Fibroblast of pulmonary artery (primary cell): ENCODE results near the gene TAGAP.
A peak's percentile ranks its signal among the peaks of the same experiment; 100 is the strongest.
"Not testable (repeated sequence)": the region's sequence is repeated elsewhere in the genome, so short reads cannot be mapped to it uniquely, and the experiment has no call there.

Experiments
- DNase-seq: peaks from one replicate; pipeline ENCODE4 v3.0.0-alpha.2; 2010; ENCODE audit warnings: low read depth
- H3K4me3 ChIP-seq: replicated peaks from 2 replicates; pipeline ENCODE4 v1.5.1; 2011; ENCODE audit warnings: low read depth, mild to moderate bottlenecking, control low read depth, low read length, moderate library complexity
- TF ChIP-seq, protein P1 (sequence below): IDR thresholded peaks from 2 replicates; pipeline ENCODE4 v1.5.1; 2011; ENCODE audit warnings: mild to moderate bottlenecking, control low read depth, low read length, inconsistent platforms; ENCODE audit errors: missing control alignments

TAGAP gene

DNA sequence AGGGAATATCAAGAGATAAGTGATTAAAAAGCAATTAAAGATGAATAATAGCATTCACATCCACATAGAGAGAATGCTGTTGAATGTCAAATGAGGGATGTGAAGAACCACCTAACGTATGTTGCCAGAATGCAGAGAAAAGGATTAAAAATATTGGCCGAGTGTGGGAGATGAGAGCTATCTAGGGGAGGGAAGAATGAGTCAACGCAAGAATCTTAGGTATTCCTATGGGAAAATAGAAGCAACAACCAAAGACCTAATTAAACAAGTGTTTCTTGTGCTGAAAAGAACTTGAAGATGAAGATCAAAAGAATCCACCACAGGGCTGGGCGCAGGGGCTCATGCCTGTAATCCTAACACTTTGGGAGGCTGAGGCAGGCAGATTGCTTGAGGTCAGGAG, 32.6 kb downstream of the TAGAP start:
- peak; percentile 55 for DNase-seq
- TF ChIP-seq, protein P1, sequence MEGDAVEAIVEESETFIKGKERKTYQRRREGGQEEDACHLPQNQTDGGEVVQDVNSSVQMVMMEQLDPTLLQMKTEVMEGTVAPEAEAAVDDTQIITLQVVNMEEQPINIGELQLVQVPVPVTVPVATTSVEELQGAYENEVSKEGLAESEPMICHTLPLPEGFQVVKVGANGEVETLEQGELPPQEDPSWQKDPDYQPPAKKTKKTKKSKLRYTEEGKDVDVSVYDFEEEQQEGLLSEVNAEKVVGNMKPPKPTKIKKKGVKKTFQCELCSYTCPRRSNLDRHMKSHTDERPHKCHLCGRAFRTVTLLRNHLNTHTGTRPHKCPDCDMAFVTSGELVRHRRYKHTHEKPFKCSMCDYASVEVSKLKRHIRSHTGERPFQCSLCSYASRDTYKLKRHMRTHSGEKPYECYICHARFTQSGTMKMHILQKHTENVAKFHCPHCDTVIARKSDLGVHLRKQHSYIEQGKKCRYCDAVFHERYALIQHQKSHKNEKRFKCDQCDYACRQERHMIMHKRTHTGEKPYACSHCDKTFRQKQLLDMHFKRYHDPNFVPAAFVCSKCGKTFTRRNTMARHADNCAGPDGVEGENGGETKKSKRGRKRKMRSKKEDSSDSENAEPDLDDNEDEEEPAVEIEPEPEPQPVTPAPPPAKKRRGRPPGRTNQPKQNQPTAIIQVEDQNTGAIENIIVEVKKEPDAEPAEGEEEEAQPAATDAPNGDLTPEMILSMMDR = no peak
- no peak overlapping the region for H3K4me3 ChIP-seq

DNA sequence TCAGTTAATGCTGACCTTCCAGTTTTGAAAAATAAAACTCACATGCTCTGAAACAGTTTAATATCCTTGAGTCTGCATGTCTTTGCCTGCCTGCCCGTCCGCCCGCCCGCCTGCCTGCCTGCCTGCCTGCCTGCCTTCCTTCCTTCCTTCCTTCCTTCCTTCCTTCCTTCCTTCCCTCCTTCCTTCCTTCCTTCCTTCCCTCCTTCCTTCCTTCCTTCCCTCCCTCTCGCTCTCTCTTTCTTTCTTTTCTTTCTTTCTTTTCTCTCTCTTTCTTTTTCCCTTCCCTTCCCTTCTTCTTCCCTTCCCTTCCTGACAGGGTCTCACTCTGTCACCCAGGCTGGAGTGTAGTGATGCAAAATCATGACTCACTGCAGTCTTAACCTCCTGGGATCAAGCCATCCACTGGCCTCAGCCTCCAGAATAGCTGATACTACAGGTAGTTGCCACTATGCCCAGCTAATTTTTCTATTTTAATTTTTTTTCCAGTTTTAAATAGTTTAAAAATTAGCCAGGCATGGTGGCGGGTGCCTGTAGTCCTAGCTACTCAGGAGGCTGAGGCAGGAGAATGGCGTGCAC, 34.7 kb downstream of the TAGAP start:
- H3K4me3 ChIP-seq = not testable (repeated sequence)
- DNase-seq = peak; percentile 8

DNA sequence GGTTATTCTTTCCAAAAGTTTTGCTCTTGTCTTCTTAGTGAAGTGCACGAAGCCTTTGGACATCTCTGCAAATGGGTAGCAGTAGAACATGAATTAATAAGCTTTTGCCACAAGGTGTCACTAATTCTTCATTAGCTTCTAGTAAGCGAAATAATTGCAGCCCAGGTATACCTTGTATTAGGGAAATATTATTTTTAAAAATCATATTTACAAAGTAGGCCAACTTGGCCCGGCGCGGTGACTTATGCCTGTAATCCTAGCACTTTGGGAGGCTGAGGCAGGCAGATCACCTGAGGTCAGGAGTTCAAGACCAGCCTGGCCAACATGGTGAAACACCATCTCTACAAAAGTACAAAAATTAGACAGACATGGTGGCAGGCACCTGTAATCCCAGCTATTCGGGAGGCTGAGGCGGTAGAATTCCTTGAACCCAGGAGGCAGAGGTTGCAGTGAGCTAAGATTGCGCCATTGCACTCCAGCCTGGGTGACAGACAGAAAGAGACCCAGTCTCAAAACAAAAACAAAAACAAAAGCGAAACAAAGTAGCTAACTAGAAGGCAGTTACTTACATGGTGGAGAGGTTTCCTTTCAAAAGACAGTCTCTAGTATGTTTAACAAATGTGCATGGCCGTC, 36.0 kb downstream of the TAGAP start:
- DNase-seq = peak; percentile 58
- TF ChIP-seq, protein P1 = peak; percentile 42
- H3K4me3 ChIP-seq = no peak overlapping the region

DNA sequence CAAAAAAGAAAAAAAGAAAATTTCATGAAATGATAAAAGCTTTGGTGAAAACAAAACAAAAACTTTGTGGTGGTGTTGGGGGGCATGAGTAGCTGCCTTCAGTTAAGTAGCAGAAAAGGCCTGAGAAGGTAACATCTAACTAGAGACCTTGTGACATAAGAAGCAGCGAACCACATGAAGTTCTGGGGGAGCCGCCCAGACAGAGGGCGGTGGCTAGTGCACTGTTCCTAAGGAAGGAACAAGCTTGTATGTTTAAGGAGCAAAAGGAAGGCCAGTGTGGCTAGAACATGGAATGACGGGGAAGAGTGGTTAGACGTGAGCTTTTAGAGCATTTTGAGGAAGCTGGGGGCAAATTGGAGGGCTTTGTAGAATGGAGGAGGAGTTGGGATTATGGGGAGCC, 37.3 kb downstream of the TAGAP start:
- no peak overlapping the region for H3K4me3 ChIP-seq
- DNase-seq = no peak
- TF ChIP-seq, protein P1 = no peak

DNA sequence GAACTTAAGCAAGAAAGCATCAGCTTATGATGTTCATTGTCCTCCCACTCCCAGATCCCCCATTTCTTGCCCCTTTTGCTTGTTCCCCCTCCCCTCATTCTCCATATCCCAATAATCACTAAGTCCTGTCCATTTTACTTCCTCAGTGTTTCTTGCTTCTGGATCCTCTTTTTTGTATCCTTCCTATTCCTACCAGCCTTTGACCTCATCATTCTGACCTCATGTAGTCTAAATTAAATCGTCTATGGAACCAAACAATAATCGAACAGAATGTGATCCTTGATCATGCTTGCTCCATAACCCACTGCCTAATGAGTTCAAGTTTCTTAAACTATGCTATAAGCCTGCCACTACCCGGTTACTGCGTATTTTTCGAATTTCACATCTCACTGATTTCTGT, 39.4 kb downstream of the TAGAP start:
- H3K4me3 ChIP-seq = no peak overlapping the region
- TF ChIP-seq, protein P1 = no peak
- no peak for DNase-seq

DNA sequence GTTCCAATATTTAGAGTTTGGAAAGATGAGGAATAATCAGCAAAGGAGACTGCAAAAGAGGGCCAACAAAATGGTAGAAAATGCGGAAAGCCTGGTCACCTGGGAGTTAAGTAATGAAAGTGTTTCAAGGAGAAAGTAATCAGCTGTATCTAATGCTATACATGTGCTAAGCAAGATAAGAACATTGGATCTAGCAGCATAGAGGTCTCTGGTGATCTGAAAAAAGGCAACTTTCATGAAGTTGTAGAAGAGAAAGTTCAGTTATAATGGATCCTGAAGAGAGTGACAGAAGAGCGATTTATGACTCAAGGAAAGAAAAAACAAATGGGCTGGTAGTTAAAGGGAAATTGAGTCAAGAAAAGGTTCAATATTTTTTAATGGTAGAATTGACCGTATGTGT, 40.2 kb downstream of the TAGAP start:
- TF ChIP-seq, protein P1 = no peak
- DNase-seq = no peak
- H3K4me3 ChIP-seq = no peak overlapping the region

DNA sequence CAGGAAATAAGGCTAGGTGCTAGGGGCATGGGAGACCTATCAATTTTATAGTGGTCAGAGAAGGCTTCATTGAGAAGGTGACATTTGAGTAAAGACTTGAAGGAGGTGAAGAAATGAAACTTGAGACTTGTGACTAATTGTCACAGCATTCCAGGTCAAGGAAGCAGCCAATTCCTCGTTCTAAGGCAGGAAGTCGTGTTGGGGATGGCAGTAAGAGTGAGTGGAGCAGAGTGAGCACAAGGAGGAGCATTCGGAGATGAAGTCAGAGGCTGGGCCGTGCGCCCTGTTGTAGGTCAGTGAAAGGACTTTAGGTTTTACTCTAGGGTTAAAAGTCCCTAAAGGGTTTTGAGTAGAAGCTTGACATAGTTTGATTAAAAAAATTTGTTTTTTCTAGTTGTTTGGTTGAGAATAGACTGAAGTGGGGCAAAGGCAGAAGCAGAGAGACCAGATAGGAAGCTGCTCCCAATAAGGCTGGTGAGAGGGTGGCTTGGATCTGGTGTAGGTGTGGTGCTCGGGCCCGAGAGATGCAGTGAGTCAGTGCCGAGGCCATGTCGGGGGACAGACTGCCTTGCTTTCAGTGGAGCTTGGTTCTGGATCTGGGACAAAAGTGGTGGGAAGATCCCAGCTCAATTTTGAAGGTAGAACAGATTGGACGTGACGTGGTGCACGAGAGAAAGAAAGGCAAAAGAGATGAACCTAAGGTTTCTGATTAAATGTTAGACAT, 42.2 kb downstream of the TAGAP start:
- TF ChIP-seq, protein P1 = no peak
- H3K4me3 ChIP-seq = no peak overlapping the region
- peak; percentile 16 for DNase-seq
